ENCODE measurements around the gene MOV10.

The MOV10 gene

DNA sequence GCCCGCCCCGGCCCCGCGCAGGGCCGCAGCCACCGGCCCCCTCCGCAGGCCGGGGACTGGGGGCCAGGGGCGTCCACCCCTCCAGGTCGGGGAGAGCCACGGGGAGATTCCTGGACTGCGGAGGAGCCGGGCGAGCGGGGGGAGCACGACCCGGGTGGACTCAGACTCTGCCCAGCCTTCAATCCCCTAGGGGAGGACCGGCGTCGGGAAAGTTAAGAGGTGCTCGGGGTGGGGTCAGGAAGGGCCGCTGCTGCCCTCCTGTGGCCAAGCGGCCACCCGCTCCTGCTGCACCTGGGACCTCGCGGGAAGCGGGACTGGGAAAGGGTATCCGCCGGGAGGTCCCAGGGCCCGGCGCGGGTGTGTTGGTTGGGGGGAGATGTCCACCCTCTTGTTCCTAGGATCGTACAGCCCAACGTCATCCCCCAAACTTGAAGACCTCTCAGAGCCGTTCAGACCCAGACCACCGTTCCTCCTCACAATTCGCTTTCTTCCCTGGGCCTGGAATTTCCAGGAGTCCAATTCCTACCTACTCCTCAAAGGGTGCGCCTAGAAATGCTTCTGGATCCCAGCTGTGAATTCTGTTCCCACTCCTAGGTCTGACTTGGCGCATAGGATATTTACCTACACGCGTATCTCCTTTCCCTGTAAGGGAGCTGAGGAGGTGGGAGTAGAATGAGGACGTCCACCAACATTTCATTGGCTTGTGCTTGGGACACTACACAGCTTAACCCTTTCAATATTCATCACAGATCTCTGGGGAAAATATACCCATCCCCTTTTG lies 33.0 kb downstream of the MOV10 start:
- peak overlapping the region; percentile 83 for H3K4me3 Mint-ChIP-seq
- no peak overlapping the region for H3K27ac Mint-ChIP-seq
- H3K9me3 Mint-ChIP-seq, result no peaks in the 10 kb centered on the region
- peaks cover 67% of the 10 kb centered on the region for H3K4me1 Mint-ChIP-seq
- DNase-seq, result peak; percentile 89
- H3K27me3 Mint-ChIP-seq (ENCODE audit: low read depth, poor library complexity), result peaks cover 29% of the 10 kb centered on the region
- peak; percentile 75 for TF ChIP-seq CTCF (IDR thresholded peaks at IDR 0.05)
- peaks cover 8% of the 10 kb centered on the region for H3K36me3 Mint-ChIP-seq (ENCODE audit: low read depth)

DNA sequence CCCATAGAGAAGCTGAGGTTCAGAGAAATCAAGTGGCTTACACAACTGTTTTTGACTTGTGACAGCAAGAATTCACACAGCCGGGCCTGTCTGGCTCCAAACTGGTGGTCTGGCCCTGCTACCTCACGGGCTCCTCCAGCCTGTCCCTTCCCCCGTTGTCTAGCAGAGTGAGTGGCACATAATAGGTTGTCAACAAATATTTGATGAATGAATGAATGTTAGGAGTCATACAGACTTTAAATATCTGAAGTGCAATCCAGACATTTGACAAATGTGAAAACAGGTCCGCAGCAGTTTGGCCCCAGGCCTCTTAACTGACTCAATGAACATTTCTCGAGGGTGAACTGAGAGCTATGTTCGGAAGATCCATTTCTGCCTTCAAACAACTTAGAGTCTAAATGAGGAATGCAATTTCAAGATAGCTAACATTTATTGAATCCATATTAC lies 33.6 kb downstream of the MOV10 start:
- H3K9me3 Mint-ChIP-seq, result no peaks in the 10 kb centered on the region
- H3K36me3 Mint-ChIP-seq (ENCODE audit: low read depth), result peaks cover 2% of the 10 kb centered on the region
- H3K27me3 Mint-ChIP-seq (ENCODE audit: low read depth, poor library complexity), result peaks cover 34% of the 10 kb centered on the region
- peak overlapping the region; percentile 83 for H3K4me3 Mint-ChIP-seq
- DNase-seq, result no peak
- no peak for TF ChIP-seq CTCF (IDR thresholded peaks at IDR 0.05)
- peaks cover 61% of the 10 kb centered on the region for H3K4me1 Mint-ChIP-seq
- no peak overlapping the region for H3K27ac Mint-ChIP-seq

DNA sequence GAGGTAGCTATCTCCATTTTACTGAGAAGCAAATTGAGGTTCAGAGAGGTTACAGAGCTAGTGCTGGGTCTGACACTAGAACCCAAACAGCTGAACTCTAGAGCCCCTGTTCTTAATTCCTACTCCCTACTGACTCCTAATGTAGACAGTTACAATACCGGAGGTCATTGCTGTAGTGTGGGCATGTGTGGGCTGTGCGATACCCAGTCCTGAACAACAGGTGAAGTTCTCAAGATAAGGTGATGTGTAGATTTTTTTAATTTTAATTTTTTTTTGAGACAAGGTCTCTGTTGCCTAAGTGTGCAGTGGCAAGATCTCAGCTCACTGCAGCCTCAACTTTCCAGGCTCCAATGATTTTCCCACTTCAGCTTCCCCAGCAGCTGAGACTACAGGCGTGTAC lies 34.0 kb downstream of the MOV10 start:
- DNase-seq, result no peak
- no peaks in the 10 kb centered on the region for H3K9me3 Mint-ChIP-seq
- H3K4me3 Mint-ChIP-seq, result peak overlapping the region; percentile 11
- H3K27ac Mint-ChIP-seq, result no peak overlapping the region
- H3K36me3 Mint-ChIP-seq (ENCODE audit: low read depth), result no peaks in the 10 kb centered on the region
- no peak for TF ChIP-seq CTCF (IDR thresholded peaks at IDR 0.05)
- H3K27me3 Mint-ChIP-seq (ENCODE audit: low read depth, poor library complexity), result peaks cover 39% of the 10 kb centered on the region
- peaks cover 57% of the 10 kb centered on the region for H3K4me1 Mint-ChIP-seq

GRCh38 chr1:112710159-112710558 lies 35.7 kb downstream of the MOV10 start:
- H3K27me3 Mint-ChIP-seq (ENCODE audit: low read depth, poor library complexity), result peaks cover 51% of the 10 kb centered on the region
- no peak for TF ChIP-seq CTCF (IDR thresholded peaks at IDR 0.05)
- H3K4me3 Mint-ChIP-seq, result no peak overlapping the region
- H3K27ac Mint-ChIP-seq, result no peak overlapping the region
- no peaks in the 10 kb centered on the region for H3K36me3 Mint-ChIP-seq (ENCODE audit: low read depth)
- no peaks in the 10 kb centered on the region for H3K9me3 Mint-ChIP-seq
- DNase-seq, result no peak
- H3K4me1 Mint-ChIP-seq, result peaks cover 52% of the 10 kb centered on the region

- TF ChIP-seq CTCF (IDR thresholded peaks at IDR 0.05), result no peak
- Mint-ChIP-seq H3K36me3 (ENCODE audit: low read depth) (no peaks in the 10 kb centered on the region), H3K27ac (no peak overlapping the region), H3K27me3 (ENCODE audit: low read depth, poor library complexity) (peaks cover 55% of the 10 kb centered on the region), H3K4me3 (no peak overlapping the region), H3K4me1 (peaks cover 50% of the 10 kb centered on the region), H3K9me3 (no peaks in the 10 kb centered on the region)
- no peak for DNase-seq
Observed at GRCh38 chr1:112710586-112710985, 36.1 kb downstream of the MOV10 start.

GRCh38 chr1:112711041-112711440 lies 36.6 kb downstream of the MOV10 start:
- H3K4me1 Mint-ChIP-seq, result peaks cover 50% of the 10 kb centered on the region
- H3K27me3 Mint-ChIP-seq (ENCODE audit: low read depth, poor library complexity), result peaks cover 55% of the 10 kb centered on the region
- H3K36me3 Mint-ChIP-seq (ENCODE audit: low read depth), result no peaks in the 10 kb centered on the region
- H3K4me3 Mint-ChIP-seq, result no peak overlapping the region
- no peaks in the 10 kb centered on the region for H3K9me3 Mint-ChIP-seq
- no peak overlapping the region for H3K27ac Mint-ChIP-seq
- no peak for TF ChIP-seq CTCF (IDR thresholded peaks at IDR 0.05)
- DNase-seq, result peak; percentile 36

All from nephron progenitor cell (in vitro differentiated cells).